RPMI7951 (cell line): ENCODE measurements around the gene WDHD1. TPM values are rescaled to one million over a fixed set of nuclear protein-coding genes. Genes with fewer than 3 reads are reported as not detected.
"Not testable (repeated sequence)": the region's sequence is repeated elsewhere in the genome, so short reads cannot be mapped to it uniquely, and the experiment has no call there.

Experiments
- DNase-seq: peaks from one replicate; pipeline ENCODE4 v3.0.0-alpha.2; 2012; ENCODE audit warnings: low read depth
- total RNA-seq: library from RNA; depleted of rRNA; stranded (reverse); fragments of >200 nt; shearing (Covaris generic); gene quantifications from 2 replicates; pipeline ENCODE4 v1.2.3, GENCODE V29; 2014; rRNA removed

The WDHD1 gene
- total RNA-seq, 1 experiment from 2014 or later: 18.0 TPM

DNA sequence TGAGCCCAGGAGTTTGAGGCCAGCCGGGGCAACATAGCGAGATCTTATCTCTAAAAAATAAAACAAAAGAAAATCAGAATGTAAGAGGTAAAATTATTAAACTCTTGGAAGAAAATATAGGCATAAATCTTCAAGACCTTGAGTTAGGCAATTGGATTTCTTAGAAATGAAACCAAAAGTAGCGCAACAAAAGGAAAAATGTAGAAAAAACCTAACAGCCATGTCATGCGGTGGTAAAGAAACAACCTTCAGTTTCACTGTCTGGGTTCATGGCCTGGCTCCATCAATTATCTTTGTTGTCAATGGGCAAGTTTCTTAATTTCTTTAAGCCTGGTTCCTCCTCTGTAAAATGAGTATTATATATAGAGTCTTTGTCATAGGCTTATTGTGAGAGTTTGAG lies 118.7 kb downstream of the WDHD1 start:
- no peak for DNase-seq

DNA sequence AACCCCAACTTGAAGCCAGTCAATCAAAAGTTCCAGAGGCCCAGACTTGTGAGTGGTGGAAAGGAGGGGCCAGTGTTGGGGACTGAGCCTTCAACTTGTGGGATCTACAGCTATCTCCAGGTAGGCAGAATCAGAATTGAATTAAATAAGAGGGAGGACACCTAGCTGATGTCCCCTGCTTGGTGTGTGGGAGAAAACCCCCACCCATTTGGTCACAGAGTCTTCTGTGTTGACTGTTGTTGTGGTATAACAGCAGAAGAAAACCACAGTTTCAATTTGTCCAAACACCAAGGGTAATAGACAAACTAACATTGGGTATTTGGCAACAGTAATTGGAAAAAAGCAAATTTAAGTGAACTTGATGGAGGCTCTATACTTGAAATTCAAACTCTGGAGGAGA lies 120.8 kb downstream of the WDHD1 start:
- DNase-seq: no peak

DNA sequence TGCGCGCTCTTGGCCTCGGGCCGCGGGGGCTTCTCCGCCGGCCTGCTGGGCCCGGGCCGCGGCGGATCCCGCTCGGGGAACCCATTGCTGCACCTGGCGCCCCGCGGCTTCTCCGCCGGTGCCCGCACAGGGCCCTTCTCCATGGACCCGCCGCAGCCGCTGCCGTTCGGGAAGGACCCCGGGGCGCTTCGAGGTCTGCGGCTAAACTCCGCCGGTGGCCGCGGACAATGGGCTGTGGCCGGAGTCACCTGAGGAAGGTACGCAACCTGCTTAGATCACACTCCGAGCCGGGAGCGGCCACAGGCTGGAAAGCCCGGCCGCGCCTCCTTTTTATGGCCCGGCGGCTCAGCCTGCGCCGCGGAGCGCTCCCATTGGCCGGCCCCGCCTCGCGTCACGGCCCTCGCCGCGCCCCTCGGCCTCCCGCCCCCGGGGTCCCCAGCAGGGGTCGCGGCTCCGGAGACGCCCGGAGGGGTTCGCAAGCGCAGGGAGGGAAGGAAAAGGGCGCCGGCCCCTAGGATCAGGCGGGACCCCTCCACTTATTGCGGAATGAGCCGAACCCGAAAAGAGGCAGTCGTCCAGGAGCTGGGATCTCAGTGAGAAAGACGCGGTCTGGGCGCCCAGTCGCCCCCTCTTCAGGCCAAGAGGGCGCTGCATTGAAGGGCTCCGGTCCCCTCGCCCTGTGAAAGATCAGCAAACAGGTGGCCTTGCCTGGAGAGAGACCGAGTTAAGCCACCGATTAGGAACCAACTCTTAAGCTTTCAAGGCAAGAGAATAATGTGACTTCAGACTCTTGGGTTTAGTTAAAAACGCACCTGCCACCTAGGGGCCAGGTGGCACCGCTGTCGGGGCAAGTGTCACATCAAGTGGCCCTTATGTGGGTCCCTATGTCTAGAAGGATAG lies 124.1 kb downstream of the WDHD1 start, which contains the start of gene GCH1:
Gene GCH1 (minus strand): TSS at position 306 of the 900 bp plus-strand sequence. CDS start 163 bp downstream, at position 143.
- peak; percentile 37 for DNase-seq

DNA sequence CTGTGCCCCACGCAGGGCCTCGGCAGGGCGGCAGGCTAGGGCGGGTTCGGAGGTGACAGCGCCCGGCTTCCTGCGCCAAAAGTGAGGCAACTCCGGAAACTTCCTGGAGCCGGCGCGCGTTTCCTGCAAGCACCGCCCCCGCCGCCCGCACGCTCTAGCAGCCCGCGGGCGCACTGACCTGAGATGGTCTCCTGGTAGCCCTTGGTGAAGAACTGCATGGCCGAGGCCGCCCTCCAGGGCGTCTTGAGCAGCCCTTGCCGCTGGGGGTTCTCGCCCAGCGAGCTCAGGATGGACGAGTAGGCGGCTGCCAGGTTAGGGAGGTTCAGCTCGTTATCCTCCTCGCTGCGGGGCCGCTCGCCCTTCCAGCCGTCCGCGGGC lies 124.8 kb downstream of the WDHD1 start:
- peak; percentile 49 for DNase-seq

GRCh38 chr14:54901380-54902142 lies 125.3 kb downstream of the WDHD1 start:
- DNase-seq: no peak

DNA sequence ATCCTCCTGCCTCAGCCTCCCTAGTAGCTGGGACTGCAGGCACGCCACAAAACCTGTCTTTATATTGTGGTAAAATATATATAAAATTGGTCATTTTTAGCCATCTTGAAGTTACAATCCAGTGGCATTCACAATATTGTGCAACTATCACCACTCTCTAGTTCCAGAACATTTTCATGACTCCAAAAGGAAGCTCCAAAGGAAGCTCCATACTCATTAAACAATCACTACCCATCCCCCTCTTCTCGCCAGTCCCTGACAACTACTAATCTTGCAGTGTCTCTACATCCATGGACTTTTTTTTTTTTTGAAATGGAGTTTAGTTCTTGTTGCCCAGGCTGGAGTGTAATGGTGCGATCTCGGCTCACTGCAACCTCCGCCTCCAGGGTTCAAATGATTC lies 127.3 kb downstream of the WDHD1 start:
- DNase-seq: no peak

DNA sequence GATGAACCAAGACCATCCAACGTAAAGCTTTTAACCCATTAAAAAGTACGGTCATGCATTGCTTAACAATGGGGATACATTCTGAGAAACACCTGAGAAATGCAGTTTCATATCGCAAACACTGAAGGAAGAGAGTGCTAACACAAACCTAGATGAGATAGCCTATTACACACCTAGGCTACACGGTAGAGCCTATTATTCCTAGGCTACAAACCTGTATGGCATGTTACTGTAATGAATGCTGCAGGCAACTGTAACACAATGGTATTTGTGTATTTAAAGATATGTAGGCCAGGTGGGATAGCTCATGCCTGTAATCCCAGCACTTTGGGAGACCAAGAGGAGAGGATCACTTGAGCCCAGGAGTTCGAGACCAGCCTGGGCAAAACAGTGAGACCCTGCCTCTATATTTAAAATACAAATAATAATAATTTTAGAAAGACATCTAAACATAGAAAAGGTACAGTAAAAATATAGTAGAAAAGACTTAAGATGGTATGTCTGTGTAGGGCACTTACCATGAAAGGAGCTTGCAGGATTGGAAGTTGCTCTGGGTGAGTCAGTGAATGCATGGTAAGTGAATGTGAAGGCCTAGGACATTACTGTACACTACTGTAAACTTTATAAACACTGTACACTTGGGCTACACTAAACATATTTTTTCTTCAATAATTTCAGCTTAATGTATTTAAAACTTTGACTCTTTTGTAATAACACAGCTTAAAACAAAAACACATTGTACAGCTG lies 128.9 kb downstream of the WDHD1 start:
- DNase-seq: not testable (repeated sequence)

GRCh38 chr14:54895683-54896082 lies 131.2 kb downstream of the WDHD1 start:
- no peak for DNase-seq

DNA sequence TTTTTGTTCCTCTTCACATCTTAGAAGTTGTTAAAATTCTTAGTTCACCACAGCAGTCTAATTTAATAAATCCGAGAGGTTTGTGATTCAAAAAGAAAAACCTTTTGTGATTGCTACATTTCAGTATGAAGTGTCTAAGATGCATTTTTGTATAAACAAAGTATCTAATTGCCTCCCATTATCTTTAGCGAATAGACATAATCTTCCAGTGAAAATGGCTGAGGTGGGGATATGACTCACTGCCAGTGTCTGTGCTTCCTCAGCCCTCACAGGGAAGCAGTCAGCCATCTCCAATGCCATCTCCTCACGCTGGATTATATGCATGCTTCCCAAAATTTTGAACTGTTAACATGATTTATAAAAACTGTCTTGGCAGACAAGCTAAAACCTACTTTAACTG lies 131.9 kb downstream of the WDHD1 start:
- DNase-seq: peak; percentile 35

GRCh38 chr14:54893151-54893760 lies 133.6 kb downstream of the WDHD1 start:
- peak; percentile 61 for DNase-seq

- no peak for DNase-seq
Measured at GRCh38 chr14:54891471-54892245, 135.2 kb downstream of the WDHD1 start.

- DNase-seq: no peak
Measured at GRCh38 chr14:54890788-54891187, 136.1 kb downstream of the WDHD1 start.

DNA sequence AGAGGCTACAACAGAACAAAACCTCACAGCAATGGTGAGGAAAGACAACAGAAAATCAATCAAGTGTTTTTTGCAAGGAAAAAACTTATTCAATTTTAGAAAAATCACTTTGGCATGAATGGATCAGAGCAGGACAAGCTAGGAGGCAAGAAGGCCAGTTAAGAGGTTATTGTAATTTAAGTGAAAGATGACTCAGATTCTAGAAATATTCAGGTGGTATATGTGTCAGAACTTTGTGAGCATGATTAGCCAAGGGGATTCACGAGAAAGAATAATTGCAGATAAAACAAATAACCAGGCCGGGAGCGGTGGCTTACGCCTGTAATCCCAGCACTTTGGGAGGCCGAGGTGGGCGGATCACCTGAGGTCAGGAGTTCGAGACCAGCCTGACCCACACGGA lies 137.0 kb downstream of the WDHD1 start:
- no peak for DNase-seq

Other genes starting within 250 kb of the WDHD1 start
- gene GCH1, start 124.3 kb downstream of the WDHD1 start, total RNA-seq: 1.3 and 3.5 TPM in 2 replicates
- gene SOCS4, start 137 bp upstream of the WDHD1 start, total RNA-seq: 12.3 and 16.0 TPM in 2 replicates
- gene MAPK1IP1L, start 24.5 kb upstream of the WDHD1 start, total RNA-seq: 61.9 and 64.5 TPM in 2 replicates
- 145 and 210 TPM in 2 replicates for gene LGALS3, start 102.2 kb upstream of the WDHD1 start, total RNA-seq
- 109 and 144 TPM in 2 replicates for gene DLGAP5, start 164.5 kb upstream of the WDHD1 start, total RNA-seq
- gene FBXO34, start 244.3 kb upstream of the WDHD1 start, total RNA-seq: 13.4 and 18.3 TPM in 2 replicates